NCI-H510A (cell line): ENCODE measurements around the gene PHF3.
"Not testable (repeated sequence)": the region's sequence is repeated elsewhere in the genome, so short reads cannot be mapped to it uniquely, and the experiment has no call there.

Experiments used
- DNase-seq: peaks from one replicate; lab custom pipeline; 2025; lab: John Stamatoyannopoulos, UW

PHF3 gene

DNA sequence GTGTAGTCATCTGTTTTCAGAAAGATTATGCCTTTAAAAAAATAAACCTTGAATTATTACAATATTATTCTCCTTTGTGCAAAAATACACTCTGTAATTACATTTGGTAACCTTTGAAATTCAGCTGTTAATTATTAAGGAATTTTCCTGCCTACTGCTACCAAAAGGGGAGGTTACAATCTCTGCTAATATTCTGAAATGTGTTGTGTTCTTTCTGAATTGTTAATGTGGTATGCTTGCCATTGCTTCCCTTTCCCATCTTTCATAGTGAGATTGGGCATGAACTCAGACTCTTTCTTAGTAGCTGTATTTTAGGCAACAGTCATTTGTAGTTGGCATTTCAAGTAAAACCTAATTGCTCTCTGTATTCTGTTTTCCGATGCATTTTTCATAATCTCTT, 73.0 kb downstream of the PHF3 start:
- DNase-seq, result no peak

- no peak for DNase-seq
Measured at GRCh38 chr6:63709148-63709547, 73.5 kb downstream of the PHF3 start.

DNA sequence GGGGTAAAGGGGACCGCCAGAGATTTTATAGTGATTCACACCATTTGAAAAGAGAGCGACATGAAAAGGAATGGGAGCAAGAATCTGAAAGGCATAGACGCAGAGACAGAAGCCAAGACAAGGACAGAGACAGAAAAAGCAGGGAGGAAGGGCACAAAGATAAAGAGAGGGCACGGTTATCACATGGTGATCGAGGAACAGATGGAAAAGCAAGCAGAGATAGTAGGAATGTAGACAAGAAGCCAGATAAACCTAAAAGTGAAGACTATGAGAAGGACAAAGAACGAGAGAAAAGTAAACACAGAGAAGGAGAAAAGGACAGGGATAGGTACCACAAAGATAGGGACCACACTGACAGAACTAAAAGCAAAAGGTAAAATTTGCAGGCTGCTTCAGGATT, 77.7 kb downstream of the PHF3 start:
- no peak for DNase-seq

DNA sequence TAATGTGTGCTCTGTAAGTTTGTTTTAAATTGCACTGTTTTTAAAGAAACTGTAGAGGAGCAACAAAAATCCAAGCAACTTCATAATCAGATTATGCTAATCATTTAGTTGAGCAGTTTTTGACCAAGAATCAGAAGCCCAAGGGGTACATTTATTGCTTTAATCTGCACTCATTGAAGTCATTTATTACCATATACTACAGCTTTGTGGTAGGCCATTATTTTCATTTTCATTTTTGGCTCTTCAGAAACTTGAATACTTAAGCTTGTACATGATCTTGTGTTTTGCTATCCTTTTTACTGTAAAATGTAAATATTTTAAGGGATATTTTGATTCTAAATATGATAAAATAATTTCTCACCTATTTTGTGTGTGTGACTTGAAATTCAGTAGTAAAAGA, 78.5 kb downstream of the PHF3 start:
- no peak for DNase-seq

DNA sequence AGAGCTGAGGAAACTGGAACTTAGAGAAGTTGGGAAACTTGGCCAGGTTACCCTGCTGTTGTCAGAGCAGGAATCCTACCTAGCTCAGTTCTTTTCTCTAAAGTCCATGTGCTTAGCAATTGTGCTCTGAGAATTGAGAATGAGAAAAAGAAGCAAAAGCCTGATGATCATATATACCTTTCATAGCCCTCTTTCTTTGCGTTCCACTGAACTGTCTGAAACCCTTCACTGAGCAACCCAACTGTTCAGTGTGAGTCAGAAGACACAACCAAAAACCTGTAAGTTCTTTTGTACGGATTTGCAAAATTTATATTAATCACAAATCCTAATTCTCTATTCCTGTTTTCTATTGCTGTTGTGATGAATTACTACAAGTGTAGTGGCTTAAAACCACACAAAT, 80.6 kb downstream of the PHF3 start:
- DNase-seq, result no peak

DNA sequence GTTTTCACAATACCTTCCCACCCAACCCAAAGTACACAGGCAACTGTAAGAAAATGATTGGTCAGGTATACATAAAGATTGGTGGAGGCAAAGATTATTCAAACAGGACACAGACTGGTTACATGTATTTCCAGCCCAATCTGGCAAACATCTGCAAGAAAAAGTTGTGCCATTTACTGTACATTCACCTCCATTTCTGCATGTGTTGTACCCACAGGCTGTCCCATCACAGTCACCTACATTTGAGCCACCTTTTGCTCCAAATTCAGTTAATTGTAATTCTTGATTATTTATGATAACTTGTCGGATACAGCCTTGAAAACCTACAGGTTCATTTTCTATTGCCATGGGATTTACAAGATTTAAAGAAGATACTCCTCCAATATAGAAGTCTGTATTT, 85.6 kb downstream of the PHF3 start:
- no peak for DNase-seq

DNA sequence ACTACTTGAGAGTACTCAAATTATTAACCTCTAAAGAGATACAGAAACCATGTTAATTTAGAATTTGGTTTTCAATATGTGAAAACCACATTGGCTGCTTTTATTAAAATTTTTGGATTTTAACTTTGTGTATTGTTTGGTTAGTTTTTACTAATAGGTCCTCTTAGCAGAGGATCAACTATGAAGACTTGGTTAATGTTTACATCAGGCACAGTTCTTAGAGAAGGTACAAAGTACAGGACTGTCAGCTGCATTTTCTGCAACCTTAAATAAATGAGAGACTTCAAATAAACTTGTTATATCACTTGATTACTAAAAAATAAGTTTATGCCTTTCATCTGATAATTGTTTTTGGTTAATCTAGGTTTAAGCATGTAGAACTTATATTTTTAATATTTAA, 89.1 kb downstream of the PHF3 start:
- DNase-seq, result no peak

GRCh38 chr6:63730311-63730710, 94.7 kb downstream of the PHF3 start:
- no peak for DNase-seq

GRCh38 chr6:63731930-63732329, 96.3 kb downstream of the PHF3 start:
- DNase-seq, result no peak

DNA sequence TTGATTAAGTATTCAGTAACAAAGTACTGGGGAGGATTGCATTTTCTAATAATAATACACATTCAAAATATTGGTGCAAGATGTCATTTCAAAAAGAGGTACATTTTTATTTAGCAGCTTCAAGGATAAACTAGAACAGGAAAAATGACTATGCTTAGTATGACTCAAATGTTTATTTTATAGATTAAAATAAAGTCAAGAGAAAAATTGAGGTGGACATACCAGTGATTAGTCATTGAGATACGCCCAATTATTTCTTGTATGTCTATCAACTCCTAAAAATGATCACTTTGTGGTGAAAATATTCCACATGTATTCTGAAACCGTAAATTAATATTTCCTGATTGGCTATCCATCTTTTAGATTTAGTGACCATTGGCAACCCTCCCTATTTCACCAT, 96.7 kb downstream of the PHF3 start:
- no peak for DNase-seq

- no peak for DNase-seq
Measured at GRCh38 chr6:63734923-63735322, 99.3 kb downstream of the PHF3 start.

- DNase-seq, result not testable (repeated sequence)
Measured at GRCh38 chr6:63738190-63738589, 102.6 kb downstream of the PHF3 start.

DNA sequence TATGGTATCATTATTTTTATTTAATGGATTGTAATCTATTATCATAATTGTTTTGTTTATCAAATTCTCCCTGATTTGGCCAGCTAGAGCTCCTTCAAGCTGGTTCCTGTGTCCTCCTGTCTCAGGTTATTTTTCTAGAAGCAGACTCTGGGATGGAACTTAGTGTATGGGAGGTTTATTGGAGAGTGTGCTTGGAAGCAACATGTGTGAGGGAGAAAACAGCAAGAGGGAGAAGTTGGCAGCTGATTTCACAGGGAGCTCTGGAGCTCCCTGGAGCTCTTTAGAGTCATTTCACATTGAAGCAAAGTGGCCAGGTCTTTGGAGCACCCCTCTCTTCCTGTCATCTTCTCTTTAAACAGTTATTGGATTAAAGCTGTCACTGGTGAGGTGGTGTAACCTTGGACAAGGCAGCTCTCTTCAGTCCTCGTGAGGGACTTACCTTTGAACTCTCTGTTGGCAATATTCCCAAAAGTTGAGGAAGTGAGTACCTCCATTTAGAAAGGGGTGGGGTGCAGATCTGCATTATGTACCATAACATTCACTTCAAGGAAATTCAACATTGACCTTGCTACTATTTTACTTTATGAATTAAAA, 103.6 kb downstream of the PHF3 start:
- no peak for DNase-seq

DNA sequence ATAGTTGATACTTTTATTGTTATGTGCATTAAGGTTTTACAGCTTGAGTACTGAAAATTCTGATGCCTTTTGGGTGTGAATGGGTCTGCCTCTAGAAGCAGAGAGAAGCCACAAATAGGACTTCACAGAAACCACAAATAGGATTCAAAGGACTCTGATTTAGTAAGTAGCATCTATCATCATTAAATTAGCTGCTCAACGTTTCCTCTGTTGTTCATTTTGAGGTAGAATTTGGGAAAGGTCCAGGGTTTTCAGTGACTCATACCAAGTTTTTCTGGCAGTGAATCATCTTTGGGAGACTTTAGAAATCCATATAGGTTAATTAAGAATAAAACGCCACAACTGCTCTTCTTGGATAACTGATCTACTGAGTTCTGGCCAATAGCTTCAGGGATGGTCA, 105.1 kb downstream of the PHF3 start:
- no peak for DNase-seq

- no peak for DNase-seq
Measured at GRCh38 chr6:63742060-63742459, 106.5 kb downstream of the PHF3 start.

DNA sequence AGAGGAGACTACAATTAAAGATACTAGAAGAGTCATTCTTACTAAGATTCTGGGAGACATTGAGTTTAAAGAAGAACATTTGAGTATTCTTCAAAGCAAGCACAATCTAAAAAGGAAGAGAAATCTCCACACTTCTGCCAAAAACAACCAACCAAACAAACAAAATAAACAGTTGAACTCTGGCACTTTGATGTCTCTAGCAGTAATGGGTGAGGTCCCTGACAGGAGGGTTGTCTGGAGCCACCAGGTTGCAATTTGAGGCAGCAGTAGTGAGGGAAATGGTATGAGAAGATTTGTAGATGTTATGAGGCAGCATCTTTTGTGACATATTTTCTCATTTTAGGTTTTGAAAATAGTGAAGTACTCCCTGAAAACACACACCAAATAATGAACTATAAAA, 108.1 kb downstream of the PHF3 start:
- no peak for DNase-seq

GRCh38 chr6:63744810-63745209, 109.2 kb downstream of the PHF3 start:
- DNase-seq, result no peak

GRCh38 chr6:63745784-63746183, 110.2 kb downstream of the PHF3 start:
- DNase-seq, result no peak

DNA sequence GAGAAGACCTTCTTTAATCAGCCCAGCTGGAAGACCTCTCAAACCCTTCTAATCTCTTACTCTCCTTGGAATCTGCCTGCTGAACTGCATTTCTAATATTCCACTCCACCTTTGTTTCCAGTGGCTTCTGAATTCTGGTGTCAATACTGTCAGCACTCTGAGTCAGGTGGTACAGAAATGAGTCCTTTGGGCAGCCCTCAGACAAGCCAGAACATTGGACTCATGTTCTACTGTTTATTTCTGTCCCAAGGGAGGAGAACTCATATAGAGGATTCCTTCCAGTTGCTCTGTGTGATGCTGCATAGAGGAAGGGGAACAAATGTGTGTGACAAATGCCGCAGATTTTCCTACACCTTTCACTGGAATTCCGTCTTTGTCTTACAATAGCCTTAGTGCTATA, 114.8 kb downstream of the PHF3 start:
- no peak for DNase-seq

DNA sequence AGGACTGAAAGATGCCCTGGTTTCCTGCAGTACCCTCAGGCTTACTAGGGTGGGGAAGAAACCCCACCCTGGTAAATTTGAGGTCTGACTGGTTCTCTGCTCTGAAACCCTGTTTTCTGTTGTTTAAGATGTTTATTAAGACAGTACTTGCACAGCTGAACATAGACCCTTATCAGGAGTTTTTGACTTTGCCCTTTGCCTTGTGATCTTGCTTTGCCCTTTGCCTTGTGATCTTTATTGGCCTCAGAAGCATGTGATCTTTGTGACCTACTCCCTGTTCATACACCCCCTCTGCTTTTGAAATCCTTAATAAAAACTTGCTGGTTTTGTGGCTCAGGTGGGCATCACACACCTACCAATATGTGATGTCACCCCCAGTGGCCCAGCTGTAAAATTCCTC, 121.7 kb downstream of the PHF3 start:
- DNase-seq, result not testable (repeated sequence)

GRCh38 chr6:63757826-63758225, 122.2 kb downstream of the PHF3 start:
- DNase-seq, result no peak

- DNase-seq, result no peak
Measured at GRCh38 chr6:63759605-63760105, 124.1 kb downstream of the PHF3 start.

DNA sequence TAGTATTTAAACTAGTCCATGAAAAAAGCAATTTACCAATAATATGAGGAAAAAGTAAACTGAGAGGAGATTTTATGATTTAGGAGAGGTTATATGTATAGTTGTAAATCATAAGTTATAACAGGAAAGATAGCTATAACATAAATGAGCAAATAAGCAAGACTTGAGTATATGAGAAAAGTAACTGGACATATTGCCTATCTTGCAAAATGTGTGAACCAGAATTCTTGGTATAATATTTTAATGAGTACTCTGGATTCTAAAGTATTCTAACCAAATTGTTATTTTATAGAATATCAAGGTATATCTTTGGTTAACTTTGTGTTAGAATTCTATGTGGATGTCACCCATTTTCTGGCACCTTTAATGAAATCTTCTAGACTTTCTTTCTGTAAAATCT, 124.6 kb downstream of the PHF3 start:
- DNase-seq, result no peak

DNA sequence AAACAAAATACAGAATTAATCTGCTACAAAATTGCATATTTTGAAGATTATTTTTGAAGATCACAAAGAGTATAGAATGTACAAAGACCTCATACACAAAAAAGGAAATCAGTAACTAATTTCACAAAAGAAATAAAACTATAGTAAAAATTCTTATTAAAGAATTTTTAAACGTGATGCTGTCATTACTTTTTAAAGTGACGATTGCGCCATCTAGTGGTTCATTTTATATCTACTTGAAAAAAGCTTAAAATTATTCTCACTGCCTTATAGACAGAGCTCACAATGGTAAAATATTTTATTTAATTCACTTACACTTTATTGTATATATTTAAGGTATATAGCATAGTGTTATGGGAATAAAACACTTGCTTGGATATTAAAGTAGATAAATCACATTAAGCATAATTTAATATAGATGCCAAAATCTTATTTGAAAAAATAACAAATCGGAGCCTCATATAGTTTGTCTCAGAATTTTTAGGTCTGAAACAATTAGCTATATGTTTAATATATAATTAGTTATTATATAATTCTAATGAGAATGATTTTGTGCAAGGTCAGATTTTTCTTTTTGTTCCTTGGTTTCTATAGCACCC, 128.8 kb downstream of the PHF3 start:
- DNase-seq, result no peak
